PC-9 (cell line): ENCODE data around the gene TRIP10. TPM values are rescaled to one million over a fixed set of nuclear protein-coding genes. Genes with fewer than 3 reads are reported as not detected.
"Not testable (repeated sequence)": the region's sequence is repeated elsewhere in the genome, so short reads cannot be mapped to it uniquely, and the experiment has no call there.

Experiments used
- BruUV-seq: library from RNA; stranded (reverse); fragments of 400-500 nt; replicated peaks from 2 replicates; lab custom pipeline; 2021; lab: Mats Ljungman, UMichigan
- CTCF ChIA-PET: fragments of 300-600 bp; sonication (Branson Sonifier 250); formaldehyde crosslinking; loops from one replicate; lab custom pipeline; 2022; ENCODE audit warnings: antibody characterized with exemption; lab: Charles Lee
- POLR2A ChIA-PET: fragments of 300-600 bp; sonication (Branson Sonifier 250); formaldehyde crosslinking; loops from one replicate; lab custom pipeline; 2022; ENCODE audit warnings: antibody characterized with exemption; ENCODE audit not compliant: unreplicated experiment; lab: Charles Lee
- DNase-seq, 2 experiments: peaks; one replicate each; pipeline versions ENCODE4 v3.0.0 to v3.0.0-alpha.2; 2015 to 2022; ENCODE audit warnings: mixed read lengths in 1 of 2
- H2AFZ ChIP-seq: fragments of 200-600 bp; sonication (generic); 2 replicates; pipeline ENCODE4 v1.8.1; 2017; ENCODE audit warnings: antibody characterized with exemption
- H3F3A ChIP-seq: fragments of 200-600 bp; sonication (generic); 2 replicates; pipeline ENCODE4 v1.8.1; 2017; ENCODE audit warnings: antibody characterized with exemption, mild to moderate bottlenecking, low read depth; ENCODE audit not compliant: insufficient read depth
- H3K27ac ChIP-seq: fragments of 200-600 bp; sonication (generic); 2 replicates; pipeline ENCODE4 v1.6.1; 2016; ENCODE audit warnings: mixed run types
- H3K27me3 ChIP-seq: fragments of 200-600 bp; sonication (generic); 2 replicates; pipeline ENCODE4 v1.6.1; 2016; ENCODE audit warnings: low read depth, mixed run types; ENCODE audit not compliant: insufficient read depth
- H3K36me3 ChIP-seq: fragments of 200-600 bp; sonication (generic); 2 replicates; pipeline ENCODE4 v1.6.1; 2016; ENCODE audit warnings: low read depth, mixed run types
- H3K4me1 ChIP-seq: fragments of 200-600 bp; sonication (generic); replicated peaks from 2 replicates; pipeline ENCODE4 v1.6.1; 2016; ENCODE audit warnings: mixed run types; ENCODE audit not compliant: insufficient read depth
- H3K4me2 ChIP-seq: fragments of 200-600 bp; sonication (generic); 2 replicates; pipeline ENCODE4 v1.6.1; 2017; ENCODE audit warnings: mixed run types
- H3K4me3 ChIP-seq: fragments of 200-600 bp; sonication (generic); 2 replicates; pipeline ENCODE4 v1.6.1; 2016; ENCODE audit warnings: mixed run types
- H3K79me2 ChIP-seq: fragments of 200-600 bp; sonication (generic); 2 replicates; pipeline ENCODE4 v1.6.1; 2017; ENCODE audit warnings: low read depth, mixed run types
- H3K9me2 ChIP-seq: fragments of 200-600 bp; sonication (generic); 2 replicates; pipeline ENCODE4 v1.8.1; 2017; ENCODE audit warnings: mild to moderate bottlenecking; ENCODE audit not compliant: insufficient read depth
- H3K9me3 ChIP-seq: fragments of 200-600 bp; sonication (generic); 2 replicates; pipeline ENCODE4 v1.8.1; 2016; ENCODE audit warnings: low read depth; ENCODE audit not compliant: insufficient read depth
- H4K20me1 ChIP-seq: fragments of 200-600 bp; sonication (generic); 2 replicates; pipeline ENCODE4 v1.8.1; 2017; ENCODE audit not compliant: insufficient read depth
- EZH2 ChIP-seq: fragments of 200-600 bp; sonication (generic); IDR thresholded peaks from 2 replicates; pipeline ENCODE4 v1.8.0; 2017; ENCODE audit warnings: antibody characterized with exemption, low read depth
- intact Hi-C: fragments of 100-400 bp; cut with micrococcal nuclease; formaldehyde crosslinking; loops from one replicate; pipeline ENCODE4 v1.10.0; 2022; ENCODE audit not compliant: unreplicated experiment
- total RNA-seq: library from RNA; stranded (reverse); gene quantifications from 2 replicates; pipeline ENCODE4 v1.2.3, GENCODE V29; 2021
- TF ChIP-seq, protein P1 (sequence below): fragments of 200-600 bp; sonication (generic); conservative IDR thresholded peaks from 2 replicates; pipeline ENCODE4 v1.6.1; 2017; ENCODE audit warnings: mixed run types, antibody characterized with exemption, mild to moderate bottlenecking, moderate library complexity

Gene TRIP10
- total RNA-seq, 1 experiment from 2014 or later: 84.3 TPM

DNA sequence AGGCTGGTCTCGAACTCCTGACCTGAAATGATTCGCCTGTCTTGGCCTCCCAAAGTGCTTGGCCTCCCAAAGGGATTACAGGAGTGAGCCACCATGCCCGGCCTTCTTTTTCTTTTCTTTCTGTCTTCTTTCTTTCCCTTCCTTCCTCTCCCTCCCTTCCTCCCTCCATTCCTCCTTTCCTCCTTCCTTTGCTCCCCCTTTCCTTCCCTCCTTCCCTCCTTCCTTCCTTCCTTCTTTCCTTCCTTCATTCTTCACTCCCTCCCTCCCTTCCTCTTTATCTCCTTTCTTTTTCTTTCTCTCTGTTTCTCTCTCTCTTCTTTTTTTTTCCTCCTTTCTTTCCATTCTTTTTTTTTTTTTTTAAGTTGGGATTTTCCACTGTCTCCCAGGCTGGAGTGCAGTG, 31.1 kb upstream of the TRIP10 start:
- no peaks in the 10 kb centered on the region for H3K9me2 ChIP-seq
- BruUV-seq: no TSS peak
- no peak overlapping the region for H3K4me2 ChIP-seq
- no peaks in the 10 kb centered on the region for H3K9me3 ChIP-seq
- no peak overlapping the region for H2AFZ ChIP-seq
- no peaks in the 10 kb centered on the region for H3F3A ChIP-seq
- no peaks in the 10 kb centered on the region for H3K4me1 ChIP-seq
- H3K79me2 ChIP-seq: no peaks in the 10 kb centered on the region
- intact Hi-C loops: no loop called here
- CTCF ChIA-PET: interaction anchor here (0.8 kb wide), 1 partner anchor 16 kb away, joined by 10 read pairs; no protein-coding TSS in a partner anchor
- no peak for DNase-seq
- no peaks in the 10 kb centered on the region for H3K27me3 ChIP-seq
- no peak overlapping the region for H3K4me3 ChIP-seq
- POLR2A ChIA-PET: no interaction called here
- no peaks in the 10 kb centered on the region for H3K36me3 ChIP-seq
- TF ChIP-seq, protein P1, sequence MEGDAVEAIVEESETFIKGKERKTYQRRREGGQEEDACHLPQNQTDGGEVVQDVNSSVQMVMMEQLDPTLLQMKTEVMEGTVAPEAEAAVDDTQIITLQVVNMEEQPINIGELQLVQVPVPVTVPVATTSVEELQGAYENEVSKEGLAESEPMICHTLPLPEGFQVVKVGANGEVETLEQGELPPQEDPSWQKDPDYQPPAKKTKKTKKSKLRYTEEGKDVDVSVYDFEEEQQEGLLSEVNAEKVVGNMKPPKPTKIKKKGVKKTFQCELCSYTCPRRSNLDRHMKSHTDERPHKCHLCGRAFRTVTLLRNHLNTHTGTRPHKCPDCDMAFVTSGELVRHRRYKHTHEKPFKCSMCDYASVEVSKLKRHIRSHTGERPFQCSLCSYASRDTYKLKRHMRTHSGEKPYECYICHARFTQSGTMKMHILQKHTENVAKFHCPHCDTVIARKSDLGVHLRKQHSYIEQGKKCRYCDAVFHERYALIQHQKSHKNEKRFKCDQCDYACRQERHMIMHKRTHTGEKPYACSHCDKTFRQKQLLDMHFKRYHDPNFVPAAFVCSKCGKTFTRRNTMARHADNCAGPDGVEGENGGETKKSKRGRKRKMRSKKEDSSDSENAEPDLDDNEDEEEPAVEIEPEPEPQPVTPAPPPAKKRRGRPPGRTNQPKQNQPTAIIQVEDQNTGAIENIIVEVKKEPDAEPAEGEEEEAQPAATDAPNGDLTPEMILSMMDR: no peak
- no peak for TF ChIP-seq EZH2
- no peaks in the 10 kb centered on the region for H4K20me1 ChIP-seq
- H3K27ac ChIP-seq: no peak overlapping the region

DNA sequence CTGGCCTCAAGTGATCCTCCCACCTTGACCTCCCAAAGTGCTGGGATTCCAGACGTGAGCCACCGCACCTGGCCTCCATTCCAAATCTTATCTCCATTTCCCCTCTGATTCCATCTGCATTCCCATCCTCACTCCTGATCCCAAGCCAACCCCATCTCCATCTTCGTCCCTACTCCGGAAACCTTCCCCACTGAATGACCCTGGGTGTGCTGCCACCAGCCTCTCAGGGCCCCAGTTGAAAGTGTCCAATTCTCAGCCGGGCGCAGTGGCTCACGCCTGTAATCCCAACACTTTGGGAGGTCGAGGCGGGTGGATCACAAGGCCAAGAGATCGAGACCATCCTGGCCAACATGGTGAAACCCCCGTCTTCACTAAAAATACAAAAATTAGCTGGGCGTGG, 30.6 kb upstream of the TRIP10 start:
- H3F3A ChIP-seq, H3K4me3 ChIP-seq, H3K4me2 ChIP-seq, H3K27me3 ChIP-seq, DNase-seq, POLR2A ChIA-PET, BruUV-seq, H3K36me3 ChIP-seq, intact Hi-C loops, H3K27ac ChIP-seq, H3K9me3 ChIP-seq, H2AFZ ChIP-seq, H4K20me1 ChIP-seq, H3K79me2 ChIP-seq, H3K9me2 ChIP-seq, H3K4me1 ChIP-seq: not testable (repeated sequence)
- CTCF ChIA-PET: interaction anchor here (0.8 kb wide), 1 partner anchor 16 kb away, joined by 10 read pairs; no protein-coding TSS in a partner anchor

DNA sequence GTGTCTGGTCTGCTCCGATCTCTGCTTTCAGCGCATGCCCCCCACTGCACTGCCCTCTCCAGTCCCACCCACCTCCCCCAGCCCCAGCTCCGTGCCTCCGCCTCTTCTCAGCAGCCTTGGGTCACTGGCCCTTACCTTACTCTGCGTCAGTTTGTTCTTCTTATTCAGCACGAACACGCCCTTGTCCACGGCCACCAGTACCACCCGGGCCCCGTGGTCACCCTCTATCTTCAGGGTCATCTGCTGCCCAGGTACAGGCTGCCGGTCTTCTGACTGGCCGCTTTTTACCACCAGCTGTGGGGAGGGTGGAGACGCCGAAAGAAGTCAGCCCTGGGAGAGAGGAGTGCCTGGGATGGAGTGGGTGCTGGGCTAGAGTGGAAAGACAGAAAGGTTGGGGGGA, 29.9 kb upstream of the TRIP10 start:
- POLR2A ChIA-PET: no interaction called here
- no peaks in the 10 kb centered on the region for H3F3A ChIP-seq
- CTCF ChIA-PET: no interaction called here

More for the DNA sequence above, 29.9 kb upstream of the TRIP10 start:
- intact Hi-C loops: no loop called here
- H2AFZ ChIP-seq: no peak overlapping the region
- no peaks in the 10 kb centered on the region for H3K9me3 ChIP-seq
- H4K20me1 ChIP-seq: no peaks in the 10 kb centered on the region
- no peaks in the 10 kb centered on the region for H3K36me3 ChIP-seq
- no peak overlapping the region for H3K4me2 ChIP-seq
- H3K27me3 ChIP-seq: no peaks in the 10 kb centered on the region
- H3K9me2 ChIP-seq: no peaks in the 10 kb centered on the region
- BruUV-seq: no TSS peak
- H3K4me1 ChIP-seq: no peaks in the 10 kb centered on the region
- H3K27ac ChIP-seq: no peak overlapping the region
- no peak for TF ChIP-seq EZH2
- TF ChIP-seq, protein P1: no peak
- no peak for DNase-seq
- H3K4me3 ChIP-seq: no peak overlapping the region
- H3K79me2 ChIP-seq: no peaks in the 10 kb centered on the region
